ENCODE results near the gene SSH2.

SSH2 gene

DNA sequence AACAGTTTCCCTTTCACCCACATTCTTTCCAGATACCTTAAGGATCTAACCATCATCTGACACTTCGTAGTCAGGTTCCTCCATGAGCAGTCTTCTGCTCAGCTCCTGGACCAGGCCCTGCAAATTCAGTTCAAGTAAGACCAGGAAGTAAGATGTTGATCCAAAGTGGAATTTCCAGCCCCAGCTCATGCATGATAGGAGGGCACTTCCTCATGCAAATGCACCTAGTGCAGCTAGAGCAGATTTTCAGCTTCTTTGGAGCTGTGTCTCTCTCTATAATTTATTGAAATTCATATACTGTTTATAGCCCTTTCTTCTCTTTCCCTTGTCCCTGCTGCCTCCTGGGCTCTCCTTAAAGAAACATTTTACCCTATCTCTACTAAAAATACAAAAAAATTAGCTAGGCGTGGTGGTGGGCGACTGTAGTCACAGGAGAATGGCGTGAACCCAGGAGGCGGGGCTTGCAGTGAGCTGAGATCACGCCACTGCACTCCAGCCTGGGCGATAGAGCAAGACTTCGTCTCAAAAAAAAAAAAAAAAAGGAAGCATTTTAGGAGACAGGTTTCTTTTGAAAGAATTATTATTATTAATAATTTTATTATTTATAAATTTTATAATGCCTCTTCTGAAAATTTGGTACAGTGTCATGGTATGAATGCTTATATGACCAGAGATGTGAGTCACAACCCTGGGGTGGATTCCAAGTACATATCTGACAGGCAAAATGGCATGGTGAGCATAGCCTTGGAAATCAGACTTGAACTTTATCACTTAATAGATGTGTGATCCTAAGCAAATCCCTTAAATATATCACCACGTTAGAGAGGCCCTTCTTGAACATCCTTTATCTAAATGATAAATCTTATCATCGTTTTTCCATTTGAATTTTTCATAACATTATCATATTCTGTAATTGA is 94.3 kb downstream of the SSH2 start (continued):
- TF ChIP-seq CREB5 (CRISPR knock-in tag; IDR thresholded peaks at IDR 0.05; ENCODE audit: low read depth) (no peak), ZNF565 (CRISPR knock-in tag; conservative IDR thresholded peaks at IDR 0.05; ENCODE audit: low read depth) (no peak), BACH2 (CRISPR knock-in tag; IDR thresholded peaks at IDR 0.05; ENCODE audit: borderline replicate concordance) (no peak)
- TF ChIP-seq, protein P1, sequence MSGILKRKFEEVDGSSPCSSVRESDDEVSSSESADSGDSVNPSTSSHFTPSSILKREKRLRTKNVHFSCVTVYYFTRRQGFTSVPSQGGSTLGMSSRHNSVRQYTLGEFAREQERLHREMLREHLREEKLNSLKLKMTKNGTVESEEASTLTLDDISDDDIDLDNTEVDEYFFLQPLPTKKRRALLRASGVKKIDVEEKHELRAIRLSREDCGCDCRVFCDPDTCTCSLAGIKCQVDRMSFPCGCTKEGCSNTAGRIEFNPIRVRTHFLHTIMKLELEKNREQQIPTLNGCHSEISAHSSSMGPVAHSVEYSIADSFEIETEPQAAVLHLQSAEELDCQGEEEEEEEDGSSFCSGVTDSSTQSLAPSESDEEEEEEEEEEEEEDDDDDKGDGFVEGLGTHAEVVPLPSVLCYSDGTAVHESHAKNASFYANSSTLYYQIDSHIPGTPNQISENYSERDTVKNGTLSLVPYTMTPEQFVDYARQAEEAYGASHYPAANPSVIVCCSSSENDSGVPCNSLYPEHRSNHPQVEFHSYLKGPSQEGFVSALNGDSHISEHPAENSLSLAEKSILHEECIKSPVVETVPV (CRISPR knock-in tag; IDR thresholded peaks at IDR 0.05), result no peak

DNA sequence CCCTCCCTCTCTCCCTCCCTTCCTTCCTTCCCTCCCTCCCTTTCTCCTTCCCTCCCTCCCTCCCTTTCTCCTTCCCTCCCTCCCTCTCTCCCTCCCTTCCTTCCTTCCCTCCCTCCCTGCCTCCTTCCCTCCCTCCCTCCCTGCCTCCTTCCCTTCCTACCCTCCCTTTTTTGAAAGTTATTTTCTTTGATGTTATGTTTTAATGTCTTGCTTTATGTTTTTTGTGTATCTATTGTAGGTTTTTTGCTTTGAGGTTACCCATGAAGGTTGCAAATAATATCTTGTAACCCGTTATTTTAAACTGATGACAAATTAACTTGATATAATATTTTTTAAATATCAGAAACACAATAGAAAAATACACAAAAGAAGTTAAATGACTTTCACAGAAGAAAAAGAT is 96.2 kb downstream of the SSH2 start:
- ATAC-seq, result no peak
- TF ChIP-seq ZC3H10 (CRISPR knock-in tag; IDR thresholded peaks at IDR 0.05), result no peak
- TF ChIP-seq ZFP30 (CRISPR knock-in tag; IDR thresholded peaks at IDR 0.05), result no peak
- no peak for TF ChIP-seq GLIS3 (CRISPR knock-in tag; IDR thresholded peaks at IDR 0.05)

DNA sequence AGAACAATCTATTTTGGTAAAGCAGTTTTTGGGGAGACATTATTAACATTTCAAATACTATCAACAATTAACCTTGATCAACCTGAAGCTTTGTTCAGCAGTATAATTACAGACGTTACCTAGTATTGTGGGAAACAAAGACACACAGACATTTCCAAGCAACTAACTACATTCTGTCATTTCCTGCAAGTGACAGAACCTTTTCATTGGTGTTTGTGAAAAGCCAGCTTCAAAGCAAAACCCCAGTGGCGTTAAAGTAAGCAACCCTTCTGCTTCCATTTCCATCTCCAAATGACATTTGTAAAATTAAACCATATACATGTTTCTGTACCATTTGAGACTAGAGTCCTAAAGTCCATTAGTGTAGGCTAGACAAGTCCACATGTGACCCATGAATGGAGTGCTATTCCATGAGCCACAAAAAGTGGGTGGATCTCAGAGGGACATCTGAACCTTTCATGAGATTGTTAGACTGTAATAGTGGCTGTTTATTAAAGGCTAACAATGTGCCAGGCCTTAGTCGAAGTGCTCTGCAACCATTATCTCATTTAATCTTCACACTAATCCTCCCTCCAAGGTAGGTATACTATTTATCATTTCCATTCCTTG is 101.2 kb downstream of the SSH2 start:
- no peak for ATAC-seq
- TF ChIP-seq CSDC2 (CRISPR knock-in tag; IDR thresholded peaks at IDR 0.05) (no peak), ARNTL (CRISPR knock-in tag; IDR thresholded peaks at IDR 0.05; ENCODE audit: borderline replicate concordance, low read depth) (no peak), TCF4 (CRISPR knock-in tag; IDR thresholded peaks at IDR 0.05; ENCODE audit: borderline replicate concordance) (no peak), ZNF8 (CRISPR knock-in tag; IDR thresholded peaks at IDR 0.05) (no peak), ZC3H10 (CRISPR knock-in tag; IDR thresholded peaks at IDR 0.05) (no peak), ZNF70 (CRISPR knock-in tag; IDR thresholded peaks at IDR 0.05) (no peak), PPARA (CRISPR knock-in tag; IDR thresholded peaks at IDR 0.05; ENCODE audit: borderline replicate concordance) (no peak), ZFP3 (CRISPR knock-in tag; IDR thresholded peaks at IDR 0.05) (no peak), ISL1 (CRISPR knock-in tag; IDR thresholded peaks at IDR 0.05) (no peak)
- TF ChIP-seq, protein P2, sequence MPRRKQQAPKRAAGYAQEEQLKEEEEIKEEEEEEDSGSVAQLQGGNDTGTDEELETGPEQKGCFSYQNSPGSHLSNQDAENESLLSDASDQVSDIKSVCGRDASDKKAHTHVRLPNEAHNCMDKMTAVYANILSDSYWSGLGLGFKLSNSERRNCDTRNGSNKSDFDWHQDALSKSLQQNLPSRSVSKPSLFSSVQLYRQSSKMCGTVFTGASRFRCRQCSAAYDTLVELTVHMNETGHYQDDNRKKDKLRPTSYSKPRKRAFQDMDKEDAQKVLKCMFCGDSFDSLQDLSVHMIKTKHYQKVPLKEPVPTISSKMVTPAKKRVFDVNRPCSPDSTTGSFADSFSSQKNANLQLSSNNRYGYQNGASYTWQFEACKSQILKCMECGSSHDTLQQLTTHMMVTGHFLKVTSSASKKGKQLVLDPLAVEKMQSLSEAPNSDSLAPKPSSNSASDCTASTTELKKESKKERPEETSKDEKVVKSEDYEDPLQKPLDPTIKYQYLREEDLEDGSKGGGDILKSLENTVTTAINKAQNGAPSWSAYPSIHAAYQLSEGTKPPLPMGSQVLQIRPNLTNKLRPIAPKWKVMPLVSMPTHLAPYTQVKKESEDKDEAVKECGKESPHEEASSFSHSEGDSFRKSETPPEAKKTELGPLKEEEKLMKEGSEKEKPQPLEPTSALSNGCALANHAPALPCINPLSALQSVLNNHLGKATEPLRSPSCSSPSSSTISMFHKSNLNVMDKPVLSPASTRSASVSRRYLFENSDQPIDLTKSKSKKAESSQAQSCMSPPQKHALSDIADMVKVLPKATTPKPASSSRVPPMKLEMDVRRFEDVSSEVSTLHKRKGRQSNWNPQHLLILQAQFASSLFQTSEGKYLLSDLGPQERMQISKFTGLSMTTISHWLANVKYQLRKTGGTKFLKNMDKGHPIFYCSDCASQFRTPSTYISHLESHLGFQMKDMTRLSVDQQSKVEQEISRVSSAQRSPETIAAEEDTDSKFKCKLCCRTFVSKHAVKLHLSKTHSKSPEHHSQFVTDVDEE (CRISPR knock-in tag; IDR thresholded peaks at IDR 0.05), result no peak
- TF ChIP-seq, protein P3, sequence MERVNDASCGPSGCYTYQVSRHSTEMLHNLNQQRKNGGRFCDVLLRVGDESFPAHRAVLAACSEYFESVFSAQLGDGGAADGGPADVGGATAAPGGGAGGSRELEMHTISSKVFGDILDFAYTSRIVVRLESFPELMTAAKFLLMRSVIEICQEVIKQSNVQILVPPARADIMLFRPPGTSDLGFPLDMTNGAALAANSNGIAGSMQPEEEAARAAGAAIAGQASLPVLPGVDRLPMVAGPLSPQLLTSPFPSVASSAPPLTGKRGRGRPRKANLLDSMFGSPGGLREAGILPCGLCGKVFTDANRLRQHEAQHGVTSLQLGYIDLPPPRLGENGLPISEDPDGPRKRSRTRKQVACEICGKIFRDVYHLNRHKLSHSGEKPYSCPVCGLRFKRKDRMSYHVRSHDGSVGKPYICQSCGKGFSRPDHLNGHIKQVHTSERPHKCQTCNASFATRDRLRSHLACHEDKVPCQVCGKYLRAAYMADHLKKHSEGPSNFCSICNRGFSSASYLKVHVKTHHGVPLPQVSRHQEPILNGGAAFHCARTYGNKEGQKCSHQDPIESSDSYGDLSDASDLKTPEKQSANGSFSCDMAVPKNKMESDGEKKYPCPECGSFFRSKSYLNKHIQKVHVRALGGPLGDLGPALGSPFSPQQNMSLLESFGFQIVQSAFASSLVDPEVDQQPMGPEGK (CRISPR knock-in tag; IDR thresholded peaks at IDR 0.05; ENCODE audit: borderline replicate concordance), result no peak

DNA sequence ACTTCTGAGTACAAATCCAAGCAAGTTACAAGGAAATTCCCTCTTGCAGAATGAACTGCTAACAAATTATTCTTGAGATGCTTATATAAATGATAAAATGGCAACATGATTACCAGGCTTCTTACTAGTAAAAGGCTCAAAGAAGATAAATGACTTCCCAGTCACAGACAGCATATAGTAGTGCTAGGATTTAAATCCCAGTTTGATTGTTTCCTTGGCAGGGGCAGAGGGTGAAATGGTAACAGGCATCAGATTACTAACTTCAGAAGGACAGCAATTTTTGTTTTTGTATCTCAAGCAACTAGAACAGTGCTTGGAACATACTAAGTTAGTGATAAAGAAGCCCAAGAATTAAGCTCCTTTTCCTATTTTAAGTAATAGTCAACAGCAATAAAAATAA is 102.8 kb downstream of the SSH2 start:
- peak; percentile 41; the same call in 1 of the 3 replicates for ATAC-seq
- TF ChIP-seq ZC3H10 (CRISPR knock-in tag; IDR thresholded peaks at IDR 0.05) (no peak), OSR1 (CRISPR knock-in tag; IDR thresholded peaks at IDR 0.05) (no peak)
